Ureter (tissue), 1 donor: ENCODE results near the gene MUC4. TPM values are rescaled to one million over a fixed set of nuclear protein-coding genes. Genes with fewer than 3 reads are reported as not detected.
"Not testable (repeated sequence)": the region's sequence is repeated elsewhere in the genome, so short reads cannot be mapped to it uniquely, and the experiment has no call there.

Experiments used
- DNase-seq: peaks from one replicate; pipeline ENCODE4 v3.0.0-alpha.2; 2020; ENCODE audit warnings: low spot score
- total RNA-seq: library from RNA; stranded (reverse); gene quantifications from one replicate; pipeline ENCODE4 v1.2.4, GENCODE V29; 2023
- donor health status: DM: yes; HTN: yes; CAD: no.

The MUC4 gene
- total RNA-seq, 1 donor from 2014 or later, result 0.08 TPM

- DNase-seq, result no peak
These were observed 67.3 kb downstream of the MUC4 start for GRCh38 chr3:195744437-195744836.

GRCh38 chr3:195739561-195740111, 72.1 kb downstream of the MUC4 start:
- DNase-seq, result no peak

- DNase-seq, result no peak
These were observed 73.3 kb downstream of the MUC4 start for GRCh38 chr3:195738274-195739044.

- DNase-seq, result not testable (repeated sequence)
These were observed 73.9 kb downstream of the MUC4 start for GRCh38 chr3:195737782-195738181.

- no peak for DNase-seq
These were observed 74.8 kb downstream of the MUC4 start for GRCh38 chr3:195736866-195737490.

GRCh38 chr3:195735036-195735695, 76.6 kb downstream of the MUC4 start:
- no peak for DNase-seq

GRCh38 chr3:195732940-195733339, 78.8 kb downstream of the MUC4 start:
- no peak for DNase-seq

GRCh38 chr3:195731356-195731905, 80.3 kb downstream of the MUC4 start:
- DNase-seq, result no peak

GRCh38 chr3:195729476-195730251, 82.1 kb downstream of the MUC4 start:
- DNase-seq, result no peak

- not testable (repeated sequence) for DNase-seq
These were observed 82.9 kb downstream of the MUC4 start for GRCh38 chr3:195728789-195729188.

- no peak for DNase-seq
These were observed 84.0 kb downstream of the MUC4 start for GRCh38 chr3:195727606-195728195.

GRCh38 chr3:195725916-195726740, 85.6 kb downstream of the MUC4 start:
- not testable (repeated sequence) for DNase-seq

- not testable (repeated sequence) for DNase-seq
These were observed 87.4 kb downstream of the MUC4 start for GRCh38 chr3:195724363-195724762.

- not testable (repeated sequence) for DNase-seq
These were observed 88.8 kb downstream of the MUC4 start for GRCh38 chr3:195722996-195723345.

GRCh38 chr3:195722139-195722995, 89.4 kb downstream of the MUC4 start:
- DNase-seq, result not testable (repeated sequence)

- DNase-seq, result peak; percentile 92
These were observed 90.8 kb downstream of the MUC4 start, which contains the start of gene MUC20 for GRCh38 chr3:195720831-195721506. Gene MUC20, plus strand, starts transcription at chr3:195720978. Its CDS starts 30 bp downstream, at chr3:195721008.

- peak; percentile 76 for DNase-seq
These were observed 92.0 kb downstream of the MUC4 start for GRCh38 chr3:195719514-195720254.
